HG03442 (cell line): ENCODE data around the gene SRGAP1.
"Not testable (repeated sequence)": the region's sequence is repeated elsewhere in the genome, so short reads cannot be mapped to it uniquely, and the experiment has no call there.

Experiments
- ATAC-seq: cut with Tn5 transposase; IDR thresholded peaks from one replicate; pipeline ENCODE4 v1.9.1; 2021; ENCODE audit warnings: mild to moderate bottlenecking, moderate library complexity; ENCODE audit not compliant: unreplicated experiment

The SRGAP1 gene

GRCh38 chr12:64103825-64104740 is 259.6 kb downstream of the SRGAP1 start:
- ATAC-seq: no peak

GRCh38 chr12:64105026-64105425 is 260.5 kb downstream of the SRGAP1 start:
- no peak for ATAC-seq

- no peak for ATAC-seq
These were observed 263.3 kb downstream of the SRGAP1 start for GRCh38 chr12:64107776-64108175.

- no peak for ATAC-seq
These were observed 265.2 kb downstream of the SRGAP1 start for GRCh38 chr12:64109706-64110105.

GRCh38 chr12:64110864-64111263 is 266.4 kb downstream of the SRGAP1 start:
- no peak for ATAC-seq

- no peak for ATAC-seq
These were observed 272.5 kb downstream of the SRGAP1 start for GRCh38 chr12:64116969-64117368.

GRCh38 chr12:64120568-64120967 is 276.1 kb downstream of the SRGAP1 start:
- no peak for ATAC-seq

GRCh38 chr12:64121086-64121485 is 276.6 kb downstream of the SRGAP1 start:
- ATAC-seq: not testable (repeated sequence)

- no peak for ATAC-seq
These were observed 277.7 kb downstream of the SRGAP1 start for GRCh38 chr12:64122154-64122553.

- ATAC-seq: no peak
These were observed 278.5 kb downstream of the SRGAP1 start for GRCh38 chr12:64122995-64123394.

- no peak for ATAC-seq
These were observed 278.9 kb downstream of the SRGAP1 start for GRCh38 chr12:64123448-64123847.

- no peak for ATAC-seq
These were observed 280.2 kb downstream of the SRGAP1 start for GRCh38 chr12:64124511-64125197.

- no peak for ATAC-seq
These were observed 281.4 kb downstream of the SRGAP1 start for GRCh38 chr12:64125913-64126312.

- ATAC-seq: no peak
These were observed 283.3 kb downstream of the SRGAP1 start for GRCh38 chr12:64127811-64128210.

GRCh38 chr12:64128366-64128765 is 283.9 kb downstream of the SRGAP1 start:
- ATAC-seq: no peak

GRCh38 chr12:64130476-64130875 is 286.0 kb downstream of the SRGAP1 start:
- ATAC-seq: not testable (repeated sequence)

- ATAC-seq: not testable (repeated sequence)
These were observed 287.0 kb downstream of the SRGAP1 start for GRCh38 chr12:64131456-64131855.

GRCh38 chr12:64132672-64133071 is 288.2 kb downstream of the SRGAP1 start:
- not testable (repeated sequence) for ATAC-seq

- ATAC-seq: no peak
These were observed 292.6 kb downstream of the SRGAP1 start for GRCh38 chr12:64137117-64137516.

- ATAC-seq: no peak
These were observed 294.5 kb downstream of the SRGAP1 start for GRCh38 chr12:64139021-64139420.

- ATAC-seq: no peak
These were observed 297.9 kb downstream of the SRGAP1 start for GRCh38 chr12:64142382-64142781.

GRCh38 chr12:64142784-64143183 is 298.3 kb downstream of the SRGAP1 start:
- ATAC-seq: no peak
